Trophoblast cell (in vitro differentiated cells and primary cell): ENCODE measurements around the gene ITPRIPL2.

ENCODE experiments used
- DNase-seq, 2 donors: peaks; one replicate each; pipeline ENCODE4 v3.0.0-alpha.2; 2016
- H2AFZ ChIP-seq: 2 replicates; pipeline ENCODE4 v1.6.1; 2013; ENCODE audit warnings: low read length, moderate library complexity, mild to moderate bottlenecking; ENCODE audit not compliant: insufficient read depth, poor library complexity
- H2AK5ac ChIP-seq: 2 replicates; pipeline ENCODE4 v1.6.1; 2013; ENCODE audit warnings: mild to moderate bottlenecking, low read length
- H2BK120ac ChIP-seq: 2 replicates; pipeline ENCODE4 v1.6.1; 2013; ENCODE audit warnings: low read length, mild to moderate bottlenecking, moderate library complexity; ENCODE audit not compliant: insufficient read depth, poor library complexity
- H2BK12ac ChIP-seq: 2 replicates; pipeline ENCODE4 v1.6.1; 2013; ENCODE audit warnings: mild to moderate bottlenecking, low read length, moderate library complexity
- H2BK5ac ChIP-seq: 2 replicates; pipeline ENCODE4 v1.6.1; 2013; ENCODE audit warnings: low read length, low read depth, moderate library complexity, mild to moderate bottlenecking; ENCODE audit not compliant: poor library complexity
- H3K14ac ChIP-seq: 2 replicates; pipeline ENCODE4 v1.6.1; 2013; ENCODE audit warnings: mild to moderate bottlenecking, low read length
- H3K18ac ChIP-seq: 2 replicates; pipeline ENCODE4 v1.6.1; 2013; ENCODE audit warnings: mild to moderate bottlenecking, low read length
- H3K23ac ChIP-seq: 2 replicates; pipeline ENCODE4 v1.6.1; 2013; ENCODE audit warnings: low read length
- H3K27ac ChIP-seq: 2 replicates; pipeline ENCODE4 v1.5.1; 2013; ENCODE audit warnings: low read depth, mild to moderate bottlenecking, inconsistent platforms, low read length, moderate library complexity
- H3K27me3 ChIP-seq: 2 replicates; pipeline ENCODE4 v1.6.1; 2013; ENCODE audit warnings: inconsistent platforms, mild to moderate bottlenecking, low read length, moderate library complexity; ENCODE audit not compliant: insufficient read depth
- H3K36me3 ChIP-seq, 2 experiments: 1 replicate in 1 of 2; 2 replicates in 1 of 2; pipeline ENCODE4 v1.6.1; 2013; ENCODE audit warnings: low read length in 2 of 2, mild to moderate bottlenecking in 2 of 2, moderate library complexity in 1 of 2; ENCODE audit not compliant: insufficient read depth in 2 of 2, control insufficient read depth in 1 of 2
- H3K4ac ChIP-seq: 2 replicates; pipeline ENCODE4 v1.6.1; 2013; ENCODE audit warnings: low read depth, mild to moderate bottlenecking, low read length, moderate library complexity
- H3K4me1 ChIP-seq, 2 experiments: 1 replicate in 1 of 2; 2 replicates in 1 of 2; pipeline ENCODE4 v1.6.1; 2013; ENCODE audit warnings: low read length in 2 of 2, mild to moderate bottlenecking in 2 of 2, moderate library complexity in 1 of 2; ENCODE audit not compliant: insufficient read depth in 2 of 2, control insufficient read depth in 1 of 2
- H3K4me2 ChIP-seq: 2 replicates; pipeline ENCODE4 v1.6.1; 2013; ENCODE audit warnings: inconsistent platforms, mild to moderate bottlenecking, low read length, moderate library complexity
- H3K4me3 ChIP-seq: 2 replicates; pipeline ENCODE4 v1.5.1; 2013; ENCODE audit warnings: mild to moderate bottlenecking, low read depth, low read length, inconsistent platforms
- H3K79me1 ChIP-seq: one replicate; pipeline ENCODE4 v1.6.1; 2013; ENCODE audit warnings: low read length
- H3K79me2 ChIP-seq: 2 replicates; pipeline ENCODE4 v1.6.1; 2013; ENCODE audit warnings: low read length, mild to moderate bottlenecking; ENCODE audit not compliant: control insufficient read depth, insufficient read depth, poor library complexity
- H3K9ac ChIP-seq: 2 replicates; pipeline ENCODE4 v1.6.1; 2013; ENCODE audit warnings: mild to moderate bottlenecking, low read length
- H3K9me3 ChIP-seq: 2 replicates; pipeline ENCODE4 v1.6.1; 2013; ENCODE audit warnings: low read depth, mild to moderate bottlenecking, control low read depth, inconsistent platforms, low read length; ENCODE audit not compliant: insufficient read depth
- H4K12ac ChIP-seq: 2 replicates; pipeline ENCODE4 v1.6.1; 2013; ENCODE audit warnings: low read depth, mild to moderate bottlenecking, low read length, moderate library complexity
- H4K8ac ChIP-seq: 2 replicates; pipeline ENCODE4 v1.6.1; 2013; ENCODE audit warnings: low read depth, mild to moderate bottlenecking, low read length, moderate library complexity
- H4K91ac ChIP-seq: one replicate; pipeline ENCODE4 v1.6.1; 2013; ENCODE audit warnings: low read depth, mild to moderate bottlenecking, low read length, moderate library complexity
- WGBS: extraction: QIAGEN DNeasy Blood & Tissue Kit; methylation state at CpG from one replicate; pipeline ENCODE4 v1.1.7; 2013; ENCODE audit warnings: missing lambda C conversion rate; ENCODE audit not compliant: insufficient read length, insufficient coverage; ENCODE audit errors: extremely low coverage; 5-methylcytosine and 5-hydroxymethylcytosine counted together

ITPRIPL2 gene

DNA sequence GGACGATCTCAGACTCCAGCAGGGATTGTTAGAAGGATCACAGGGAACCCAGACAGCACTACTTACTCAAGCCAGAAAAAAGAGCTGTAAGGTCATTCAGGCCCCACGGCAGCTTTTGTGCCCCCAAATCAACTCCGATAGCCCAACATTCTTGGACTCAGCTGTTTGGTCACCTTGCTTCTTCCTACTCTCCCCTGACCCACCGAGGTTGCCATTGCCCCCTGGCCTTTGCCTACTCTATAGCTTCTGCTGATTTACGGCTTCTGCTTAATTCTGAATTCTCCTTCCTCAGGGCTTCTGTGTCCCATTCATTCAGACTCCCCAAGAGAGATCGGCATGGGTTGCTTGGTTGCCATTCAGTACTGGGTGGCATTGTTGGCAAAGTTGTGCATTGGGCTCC is 8.6 kb upstream of the ITPRIPL2 start:
- no peak overlapping the region for H2BK120ac ChIP-seq
- H4K91ac ChIP-seq = no peak overlapping the region
- no peak overlapping the region for H2AK5ac ChIP-seq
- H4K12ac ChIP-seq = no peak overlapping the region
- WGBS = no CpG with 5 or more reads among the region's 6 CpGs
- H3K4me3 ChIP-seq = no peak overlapping the region
- no peaks in the 10 kb centered on the region for H3K27me3 ChIP-seq
- peaks cover 3% of the 10 kb centered on the region for H3K79me1 ChIP-seq
- no peak for DNase-seq
- H3K14ac ChIP-seq = no peak overlapping the region
- no peak overlapping the region for H3K4me2 ChIP-seq
- H3K9me3 ChIP-seq = no peaks in the 10 kb centered on the region
- H3K36me3 ChIP-seq = no peaks in the 10 kb centered on the region
- no peak overlapping the region for H2BK12ac ChIP-seq
- H3K23ac ChIP-seq = no peak overlapping the region
- H3K18ac ChIP-seq = no peak overlapping the region
- H4K8ac ChIP-seq = no peak overlapping the region
- no peak overlapping the region for H3K4ac ChIP-seq
- H3K27ac ChIP-seq = no peak overlapping the region
- no peak overlapping the region for H2AFZ ChIP-seq
- no peaks in the 10 kb centered on the region for H3K79me2 ChIP-seq
- H3K4me1 ChIP-seq = peaks cover 3 to 10% of the 10 kb centered on the region in 2 experiments
- no peak overlapping the region for H2BK5ac ChIP-seq
- no peak overlapping the region for H3K9ac ChIP-seq

DNA sequence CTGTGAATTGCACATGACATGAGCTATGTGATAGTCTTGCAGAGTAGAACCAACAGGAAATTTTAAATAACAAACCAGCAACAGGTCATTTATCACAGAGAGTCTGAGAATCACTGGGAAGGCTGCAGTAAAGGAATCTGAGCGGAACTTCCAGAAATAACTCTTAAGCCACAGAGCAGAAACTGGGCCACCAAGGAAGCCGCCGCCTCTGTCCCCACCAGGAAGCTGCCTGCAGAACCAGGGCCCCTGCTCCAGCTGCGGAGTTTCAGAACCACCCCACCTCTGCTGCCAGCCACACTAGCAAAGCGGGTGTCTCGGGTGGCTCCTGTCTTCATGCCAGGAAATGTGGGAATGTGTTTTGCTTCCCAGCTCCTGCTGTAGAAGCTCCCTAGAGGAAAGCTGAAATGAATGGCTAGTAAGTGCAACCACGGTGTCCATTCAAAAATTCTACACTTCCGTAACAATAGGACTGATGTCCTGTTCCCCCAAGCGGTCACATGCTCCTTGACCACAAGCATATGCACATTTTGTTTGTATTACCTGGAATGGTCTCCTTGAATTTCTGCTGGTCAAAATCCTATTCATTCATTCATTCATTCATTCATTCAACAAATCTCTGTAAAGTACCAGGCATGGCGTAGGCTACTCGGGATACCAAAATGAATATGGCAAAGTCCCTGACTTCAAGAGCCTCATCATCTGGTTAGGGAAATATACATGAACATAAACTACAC is 7.7 kb upstream of the ITPRIPL2 start:
- Histone ChIP-seq H2AK5ac (no peak overlapping the region), H3K4me2 (no peak overlapping the region), H3K27ac (no peak overlapping the region), H3K4ac (no peak overlapping the region), H2AFZ (no peak overlapping the region), H4K12ac (no peak overlapping the region), H4K91ac (no peak overlapping the region), H3K9ac (no peak overlapping the region), H2BK120ac (no peak overlapping the region), H3K23ac (no peak overlapping the region), H4K8ac (no peak overlapping the region), H3K18ac (no peak overlapping the region), H3K36me3 (no peaks in the 10 kb centered on the region), H3K4me1 (peaks cover 3 to 10% of the 10 kb centered on the region in 2 experiments), H2BK5ac (no peak overlapping the region), H3K9me3 (no peaks in the 10 kb centered on the region), H3K79me1 (peaks cover 3% of the 10 kb centered on the region), H2BK12ac (no peak overlapping the region), H3K4me3 (no peak overlapping the region), H3K14ac (no peak overlapping the region), H3K27me3 (no peaks in the 10 kb centered on the region), H3K79me2 (no peaks in the 10 kb centered on the region)
- no peak for DNase-seq
- WGBS = no CpG with 5 or more reads among the region's 11 CpGs

GRCh38 chr16:19106625-19107020 is 7.1 kb upstream of the ITPRIPL2 start:
- no peak overlapping the region for H3K9ac ChIP-seq
- no peak overlapping the region for H2AFZ ChIP-seq
- no CpG with 5 or more reads among the region's 2 CpGs for WGBS

GRCh38 chr16:19108409-19109287 is 5.1 kb upstream of the ITPRIPL2 start:
- H3K27ac ChIP-seq = peak overlapping the region; percentile 26
- no peaks in the 10 kb centered on the region for H3K27me3 ChIP-seq
- peaks cover 7 to 13% of the 10 kb centered on the region in 2 experiments for H3K4me1 ChIP-seq
- peaks cover 3% of the 10 kb centered on the region for H3K79me2 ChIP-seq
- H3K23ac ChIP-seq = no peak overlapping the region
- H3K79me1 ChIP-seq = peaks cover 7% of the 10 kb centered on the region
- no peak overlapping the region for H3K4me3 ChIP-seq
- H3K36me3 ChIP-seq = no peaks in the 10 kb centered on the region
- no peak overlapping the region for H4K12ac ChIP-seq
- no peak overlapping the region for H3K9ac ChIP-seq
- no peaks in the 10 kb centered on the region for H3K9me3 ChIP-seq
- no peak overlapping the region for H3K18ac ChIP-seq
- no peak overlapping the region for H3K4me2 ChIP-seq
- no peak overlapping the region for H2AFZ ChIP-seq
- no peak overlapping the region for H3K14ac ChIP-seq
- DNase-seq = no peak
- H2BK120ac ChIP-seq = no peak overlapping the region
- H2AK5ac ChIP-seq = no peak overlapping the region
- H2BK12ac ChIP-seq = peak overlapping the region; percentile 38
- peak overlapping the region; percentile 46 for H4K91ac ChIP-seq
- WGBS = no CpG with 5 or more reads among the region's 9 CpGs
- no peak overlapping the region for H3K4ac ChIP-seq
- H2BK5ac ChIP-seq = peak overlapping the region; percentile 33
- no peak overlapping the region for H4K8ac ChIP-seq

More at GRCh38 chr16:19106625-19107020, 7.1 kb upstream of the ITPRIPL2 start:
- no peak for DNase-seq
- Histone ChIP-seq H3K79me1 (peaks cover 3% of the 10 kb centered on the region), H3K36me3 (no peaks in the 10 kb centered on the region), H3K4me1 (peaks cover 3 to 10% of the 10 kb centered on the region in 2 experiments), H4K8ac (no peak overlapping the region), H3K4me2 (no peak overlapping the region), H3K27ac (no peak overlapping the region), H3K14ac (no peak overlapping the region), H2AK5ac (no peak overlapping the region), H4K91ac (no peak overlapping the region), H3K23ac (no peak overlapping the region), H3K9me3 (no peaks in the 10 kb centered on the region), H2BK5ac (no peak overlapping the region), H3K27me3 (no peaks in the 10 kb centered on the region), H3K18ac (no peak overlapping the region), H4K12ac (no peak overlapping the region), H2BK120ac (no peak overlapping the region), H3K4ac (no peak overlapping the region), H3K4me3 (no peak overlapping the region), H2BK12ac (no peak overlapping the region), H3K79me2 (no peaks in the 10 kb centered on the region)
